ENCODE data around the gene HPS3. TPM values are rescaled to one million over a fixed set of nuclear protein-coding genes. Genes with fewer than 3 reads are reported as not detected.
"Not testable (repeated sequence)": the region's sequence is repeated elsewhere in the genome, so short reads cannot be mapped to it uniquely, and the experiment has no call there.

Gene HPS3
- total RNA-seq, 1 donor, result 30.7 TPM

- H3K4me3 ChIP-seq (ENCODE audit: low read depth, low read length), result no peak overlapping the region
- TF ChIP-seq CTCF (IDR thresholded peaks at IDR 0.05; ENCODE audit: insufficient read depth, low read depth, low read length), result no peak
- DNase-seq (ENCODE audit: low read depth), result no peak
Observed at GRCh38 chr3:149095487-149095886, 34.0 kb upstream of the HPS3 start.

- not testable (repeated sequence) for DNase-seq (ENCODE audit: low read depth)
Observed at GRCh38 chr3:149097987-149098386, 31.5 kb upstream of the HPS3 start.

GRCh38 chr3:149101154-149101553 lies 28.3 kb upstream of the HPS3 start:
- TF ChIP-seq CTCF (IDR thresholded peaks at IDR 0.05; ENCODE audit: insufficient read depth, low read depth, low read length), result no peak
- no peak for DNase-seq (ENCODE audit: low read depth)
- no peak overlapping the region for H3K4me3 ChIP-seq (ENCODE audit: low read depth, low read length)

More at GRCh38 chr3:149097987-149098386, 31.5 kb upstream of the HPS3 start:
- not testable (repeated sequence) for H3K4me3 ChIP-seq (ENCODE audit: low read depth, low read length)

- no peak for TF ChIP-seq CTCF (IDR thresholded peaks at IDR 0.05; ENCODE audit: insufficient read depth, low read depth, low read length)
- H3K4me3 ChIP-seq (ENCODE audit: low read depth, low read length), result no peak overlapping the region
- no peak for DNase-seq (ENCODE audit: low read depth)
Observed at GRCh38 chr3:149101641-149102040, 27.8 kb upstream of the HPS3 start.

GRCh38 chr3:149104484-149104883 lies 25.0 kb upstream of the HPS3 start:
- no peak for TF ChIP-seq CTCF (IDR thresholded peaks at IDR 0.05; ENCODE audit: insufficient read depth, low read depth, low read length)
- DNase-seq (ENCODE audit: low read depth), result no peak
- H3K4me3 ChIP-seq (ENCODE audit: low read depth, low read length), result no peak overlapping the region

- no peak for DNase-seq (ENCODE audit: low read depth)
- no peak for TF ChIP-seq CTCF (IDR thresholded peaks at IDR 0.05; ENCODE audit: insufficient read depth, low read depth, low read length)
- no peak overlapping the region for H3K4me3 ChIP-seq (ENCODE audit: low read depth, low read length)
Observed at GRCh38 chr3:149114458-149114857, 15.0 kb upstream of the HPS3 start.

- DNase-seq (ENCODE audit: low read depth), result no peak
- no peak for TF ChIP-seq CTCF (IDR thresholded peaks at IDR 0.05; ENCODE audit: insufficient read depth, low read depth, low read length)
Observed at GRCh38 chr3:149115114-149115513, 14.3 kb upstream of the HPS3 start.

More at GRCh38 chr3:149115114-149115513, 14.3 kb upstream of the HPS3 start:
- H3K4me3 ChIP-seq (ENCODE audit: low read depth, low read length), result no peak overlapping the region

Data from fibroblast of villous mesenchyme (primary cell).